Stomach (tissue), 9 donors: ENCODE measurements around the gene HDGF. TPM values are rescaled to one million over a fixed set of nuclear protein-coding genes. Genes with fewer than 3 reads are reported as not detected.

Experiments
- DNase-seq, 2 donors: peaks; one replicate each; pipeline versions ENCODE4 v3.0.0 to v3.0.0-alpha.2; 2013 to 2019
- H3K27ac ChIP-seq, 5 donors: fragments of 200-600 bp in 4 of 5; sonication (generic) in 4 of 5; one replicate each; pipeline ENCODE4 v1.5.1; 2013 to 2019; ENCODE audit warnings: mild to moderate bottlenecking in 1 of 5, moderate library complexity in 1 of 5
- H3K27me3 ChIP-seq, 3 donors: fragments of 200-600 bp; sonication (generic); one replicate each; pipeline ENCODE4 v1.5.1; 2017 to 2019; ENCODE audit warnings: mixed run types in 1 of 3
- H3K36me3 ChIP-seq, 4 donors: fragments of 200-600 bp; sonication (generic); 1 replicate in 3 of 4; 2 replicates in 1 of 4; pipeline ENCODE4 v1.5.1; 2016 to 2019
- H3K4me1 ChIP-seq, 4 donors: fragments of 200-600 bp; sonication (generic); one replicate each; pipeline ENCODE4 v1.5.1; 2016 to 2019
- H3K4me3 ChIP-seq, 4 donors: fragments of 200-600 bp; sonication (generic) in 3 of 4; one replicate each; pipeline ENCODE4 v1.5.1; 2016 to 2019; ENCODE audit warnings: mild to moderate bottlenecking in 1 of 4
- H3K9me3 ChIP-seq, 4 donors: fragments of 200-600 bp; sonication (generic); one replicate each; pipeline ENCODE4 v1.5.1; 2016 to 2019
- CTCF ChIP-seq, 7 experiments: fragments of 450-650 bp in 4 of 7; fragments of 200-600 bp in 3 of 7; sonication (generic) in 3 of 7; IDR thresholded peaks; one replicate each; pipeline ENCODE4 v1.5.1; 2016 to 2019; ENCODE audit warnings: antibody characterized with exemption in 7 of 7, control low read depth in 2 of 7, mild to moderate bottlenecking in 1 of 7
- EP300 ChIP-seq: sonication (generic); formaldehyde crosslinking; IDR thresholded peaks from one replicate; pipeline ENCODE4 v1.6.1; 2017; ENCODE audit warnings: antibody characterized with exemption
- POLR2A ChIP-seq, 4 donors: fragments of 450-650 bp; IDR thresholded peaks; one replicate each; pipeline ENCODE4 v1.6.1; 2016; ENCODE audit warnings: antibody characterized with exemption in 4 of 4, control low read depth in 2 of 4, mild to moderate bottlenecking in 1 of 4, moderate library complexity in 1 of 4
- POLR2AphosphoS5 ChIP-seq, 3 donors: sonication (generic); formaldehyde crosslinking; IDR thresholded peaks; one replicate each; pipeline ENCODE4 v1.6.1; 2016; ENCODE audit warnings: antibody characterized with exemption in 3 of 3
- WGBS, 5 donors: extraction: QIAGEN DNeasy Blood & Tissue Kit in 3 of 5; methylation state at CpG; one replicate each; pipeline versions ENCODE4 v1.1.5 to v1.1.7; 2013 to 2018; 5-methylcytosine and 5-hydroxymethylcytosine counted together
- intact Hi-C: fragments of 100-400 bp; cut with DNase I; formaldehyde crosslinking; loops from one replicate; pipeline ENCODE4 v1.15.1; 2023; ENCODE audit warnings: low total_unique reads
- polyA plus RNA-seq, 3 donors: library from polyadenylated mRNA; stranded (reverse); fragments of 200-250 nt; gene quantifications; one replicate each; pipeline ENCODE4 v1.2.3, GENCODE V29; 2013
- total RNA-seq, 5 donors: library from RNA; depleted of rRNA; stranded (reverse); fragments of >200 nt; gene quantifications; one replicate each; pipeline versions ENCODE4 v1.1.0 to v1.2.3, GENCODE V29; 2014 to 2016
- donor health status: healthy with polysubstance abuse.
- donor health status: Bipolar disorder and iron deficiency.
- donor health status: healthy.

The HDGF gene
- total and polyA plus RNA-seq, 8 donors = 81.7 to 214 (median 161) TPM

DNA sequence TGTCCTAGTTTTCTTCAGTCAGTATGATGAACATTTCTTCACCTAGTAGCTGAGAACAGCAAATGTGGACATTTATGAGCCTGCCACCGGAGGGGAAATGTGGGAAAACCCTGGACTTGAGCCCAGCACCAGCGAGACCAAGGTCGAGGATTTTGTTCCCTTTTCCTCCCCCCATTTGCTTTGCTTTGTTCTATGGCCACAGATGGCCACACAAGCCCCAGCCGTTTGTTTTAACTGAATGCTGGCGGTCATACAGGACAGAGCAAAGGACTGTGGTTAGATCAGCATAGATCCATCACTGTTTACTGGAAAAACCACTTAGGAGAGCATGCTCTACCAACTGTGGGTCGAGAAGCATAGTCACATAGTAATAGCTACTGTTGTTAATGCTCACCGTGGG, 44.3 kb upstream of the HDGF start:
- H3K27me3 ChIP-seq = no peaks in the 10 kb centered on the region
- DNase-seq = no peak
- intact Hi-C loops = no loop called here
- no peak overlapping the region for H3K4me3 ChIP-seq
- TF ChIP-seq POLR2A (IDR thresholded peaks at IDR 0.05) = no peak
- TF ChIP-seq EP300 = no peak
- no peak for TF ChIP-seq CTCF (IDR thresholded peaks at IDR 0.05)
- TF ChIP-seq POLR2AphosphoS5 (IDR thresholded peaks at IDR 0.05) = no peak
- H3K4me1 ChIP-seq = no peaks in the 10 kb centered on the region
- H3K27ac ChIP-seq = no peak overlapping the region
- peaks cover 90 to 100% (median 100%) of the 10 kb centered on the region in 4 donors for H3K36me3 ChIP-seq
- no peaks in the 10 kb centered on the region for H3K9me3 ChIP-seq
- WGBS, 5 donors = 52 to 66% (median 59%) methylated on average over 7 of the region's 7 CpGs

GRCh38 chr1:156795374-156795733, 43.9 kb upstream of the HDGF start:
- intact Hi-C loops = no loop called here
- 92 to 95% (median 93%) methylated on average over 5 of the region's 5 CpGs for WGBS, 5 donors
- Histone ChIP-seq H3K4me1 (no peaks in the 10 kb centered on the region), H3K36me3 (peaks cover 86 to 100% (median 99%) of the 10 kb centered on the region in 4 donors), H3K27ac (no peak overlapping the region), H3K4me3 (no peak overlapping the region), H3K9me3 (no peaks in the 10 kb centered on the region), H3K27me3 (no peaks in the 10 kb centered on the region)
- TF ChIP-seq POLR2A (IDR thresholded peaks at IDR 0.05) (no peak), EP300 (no peak), POLR2AphosphoS5 (IDR thresholded peaks at IDR 0.05) (no peak), CTCF (IDR thresholded peaks at IDR 0.05) (no peak)
- no peak for DNase-seq

DNA sequence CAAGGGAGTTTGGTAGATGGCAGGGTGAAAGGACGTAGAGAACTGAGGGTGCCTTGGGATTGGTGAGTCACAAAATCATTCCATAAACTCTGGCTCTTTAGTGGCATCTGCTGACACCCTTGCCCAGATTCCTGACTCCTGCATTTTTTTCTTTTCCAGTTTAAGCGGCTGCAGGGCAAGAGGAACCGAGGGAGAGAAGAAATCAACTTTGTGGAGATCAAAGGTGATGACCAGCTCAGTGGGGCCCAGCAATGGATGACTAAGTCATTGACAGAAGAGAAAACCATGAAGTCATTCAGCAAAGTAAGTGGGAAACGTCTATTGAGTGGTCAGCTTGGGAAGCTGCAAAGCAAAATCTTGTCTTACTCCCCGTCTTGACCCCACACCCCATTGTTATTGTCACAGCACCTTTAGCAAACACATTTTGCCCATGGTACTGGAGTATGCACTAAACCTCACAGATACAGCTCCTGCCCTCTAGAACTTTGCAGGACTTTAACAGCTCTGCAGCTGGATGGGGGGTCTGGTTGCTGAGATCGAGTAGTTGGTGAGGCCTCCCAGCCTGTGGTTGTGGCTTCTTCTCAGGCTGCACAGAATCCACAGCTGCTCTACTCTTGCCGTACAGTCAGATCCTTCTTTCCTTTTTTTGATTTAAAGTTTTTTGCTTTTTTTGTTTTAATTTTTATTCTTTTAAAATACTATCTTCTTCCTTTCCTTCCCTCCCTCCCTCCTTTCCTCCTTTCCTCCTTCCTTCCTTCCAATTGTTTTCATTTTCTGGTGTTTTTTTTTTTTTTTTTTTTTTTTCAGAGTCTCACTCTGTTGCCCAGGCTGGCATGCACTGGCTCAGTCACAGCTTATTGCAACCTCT, 43.3 kb upstream of the HDGF start:
- no peaks in the 10 kb centered on the region for H3K4me1 ChIP-seq
- TF ChIP-seq CTCF (IDR thresholded peaks at IDR 0.05) (no peak), POLR2AphosphoS5 (IDR thresholded peaks at IDR 0.05) (no peak), POLR2A (IDR thresholded peaks at IDR 0.05) (no peak), EP300 (no peak)
- H3K4me3 ChIP-seq = no peak overlapping the region
- no peaks in the 10 kb centered on the region for H3K27me3 ChIP-seq
- peaks cover 80 to 100% (median 97%) of the 10 kb centered on the region in 4 donors for H3K36me3 ChIP-seq
- no peaks in the 10 kb centered on the region for H3K9me3 ChIP-seq
- WGBS, 5 donors = 71 to 84% (median 78%) methylated on average over 7 of the region's 7 CpGs
- H3K27ac ChIP-seq = no peak overlapping the region
- DNase-seq = no peak
- intact Hi-C loops = no loop called here

- Histone ChIP-seq H3K4me1 (no peaks in the 10 kb centered on the region), H3K9me3 (no peaks in the 10 kb centered on the region), H3K4me3 (no peak overlapping the region), H3K27me3 (no peaks in the 10 kb centered on the region), H3K36me3 (peaks cover 68 to 97% (median 92%) of the 10 kb centered on the region in 4 donors), H3K27ac (no peak overlapping the region)
- no peak for DNase-seq
- 74 to 93% (median 83%) methylated on average over 4 of the region's 4 CpGs for WGBS, 5 donors
- TF ChIP-seq CTCF (IDR thresholded peaks at IDR 0.05) (no peak), POLR2AphosphoS5 (IDR thresholded peaks at IDR 0.05) (no peak), POLR2A (IDR thresholded peaks at IDR 0.05) (no peak), EP300 (no peak)
- intact Hi-C loops = no loop called here
These were observed 38.3 kb upstream of the HDGF start for GRCh38 chr1:156789621-156790318.
